ENCODE results near the gene FBLIM1. TPM values are rescaled to one million over a fixed set of nuclear protein-coding genes. Genes with fewer than 3 reads are reported as not detected.

FBLIM1 gene, protein sequence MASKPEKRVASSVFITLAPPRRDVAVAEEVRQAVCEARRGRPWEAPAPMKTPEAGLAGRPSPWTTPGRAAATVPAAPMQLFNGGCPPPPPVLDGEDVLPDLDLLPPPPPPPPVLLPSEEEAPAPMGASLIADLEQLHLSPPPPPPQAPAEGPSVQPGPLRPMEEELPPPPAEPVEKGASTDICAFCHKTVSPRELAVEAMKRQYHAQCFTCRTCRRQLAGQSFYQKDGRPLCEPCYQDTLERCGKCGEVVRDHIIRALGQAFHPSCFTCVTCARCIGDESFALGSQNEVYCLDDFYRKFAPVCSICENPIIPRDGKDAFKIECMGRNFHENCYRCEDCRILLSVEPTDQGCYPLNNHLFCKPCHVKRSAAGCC
- total RNA-seq (2022; extraction: Qiagen RNA extraction; ENCODE audit: low read depth) = 21.1 to 38.6 TPM (median 30.3 TPM) in 5 replicates

GRCh38 chr1:15758343-15758931 lies at the start of gene FBLIM1:
Gene FBLIM1, plus strand, starts transcription at chr1:15758795. Its CDS starts 6,189 bp downstream, at chr1:15764984.

DNA sequence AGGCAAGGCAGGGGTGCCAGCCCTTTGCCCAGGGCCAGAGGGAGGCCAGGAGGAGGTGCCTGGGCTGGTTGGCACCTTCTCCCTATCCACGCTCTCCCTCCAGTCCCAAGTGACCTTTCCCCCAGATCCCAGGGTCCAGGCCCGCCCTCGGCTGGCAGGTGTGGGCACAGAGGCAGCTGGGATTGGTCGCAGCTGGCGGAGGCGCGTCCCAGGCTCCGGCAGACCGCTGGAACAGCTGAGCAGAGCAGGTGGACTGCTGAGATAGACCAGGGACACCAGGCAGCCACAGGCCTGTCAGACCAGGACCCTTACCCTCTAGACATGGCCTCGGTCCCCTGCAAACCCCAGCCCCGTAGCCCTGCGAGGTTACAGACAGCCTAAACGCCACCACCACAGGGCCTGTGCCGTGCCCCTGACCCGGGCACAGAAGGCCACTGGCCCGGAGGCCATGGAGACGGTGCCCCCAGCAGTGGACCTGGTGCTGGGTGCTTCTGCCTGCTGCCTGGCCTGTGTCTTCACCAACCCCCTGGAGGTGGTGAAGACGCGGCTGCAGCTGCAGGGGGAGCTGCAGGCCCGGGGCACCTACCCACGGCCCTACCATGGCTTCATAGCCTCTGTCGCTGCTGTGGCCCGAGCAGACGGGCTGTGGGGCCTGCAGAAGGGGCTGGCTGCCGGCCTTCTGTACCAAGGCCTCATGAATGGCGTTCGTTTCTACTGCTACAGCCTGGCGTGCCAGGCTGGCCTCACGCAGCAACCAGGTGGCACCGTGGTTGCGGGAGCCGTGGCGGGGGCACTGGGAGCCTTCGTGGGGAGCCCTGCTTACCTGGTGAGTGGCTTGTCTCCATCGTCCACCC lies 22.3 kb upstream of the FBLIM1 start, which contains the start of gene SLC25A34:
TSS of gene SLC25A34 (plus strand) at position 221 of the 854 bp plus-strand sequence. CDS start at position 449, 228 bp downstream.

DNA sequence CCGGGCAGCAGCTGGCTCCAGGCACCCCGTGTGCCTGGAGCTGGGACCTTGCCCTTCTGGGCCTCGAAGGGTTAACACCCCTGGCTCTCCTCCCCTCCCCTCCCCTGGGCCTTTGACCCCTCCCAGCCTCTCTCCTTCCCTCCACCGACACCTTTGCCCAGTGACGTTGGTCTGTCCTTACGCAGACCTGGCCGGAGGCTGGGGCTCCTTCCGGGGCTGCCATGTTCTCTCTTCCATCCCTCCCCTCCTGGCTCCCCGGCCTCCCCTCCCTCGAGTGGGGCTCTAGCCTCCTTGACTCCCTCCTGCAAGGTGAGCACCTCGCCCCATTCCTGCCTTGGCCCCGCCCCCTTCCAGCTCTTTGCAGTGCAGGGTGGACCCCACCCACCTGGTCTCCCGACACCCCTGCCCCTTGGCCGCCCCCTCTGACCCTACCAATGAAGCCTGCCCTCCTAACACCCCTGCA lies 16.2 kb upstream of the FBLIM1 start, which contains the start of gene TMEM82:
TSS of gene TMEM82 (plus strand) at position 161 of the 463 bp plus-strand sequence. CDS start at position 222, 61 bp downstream.

DNA sequence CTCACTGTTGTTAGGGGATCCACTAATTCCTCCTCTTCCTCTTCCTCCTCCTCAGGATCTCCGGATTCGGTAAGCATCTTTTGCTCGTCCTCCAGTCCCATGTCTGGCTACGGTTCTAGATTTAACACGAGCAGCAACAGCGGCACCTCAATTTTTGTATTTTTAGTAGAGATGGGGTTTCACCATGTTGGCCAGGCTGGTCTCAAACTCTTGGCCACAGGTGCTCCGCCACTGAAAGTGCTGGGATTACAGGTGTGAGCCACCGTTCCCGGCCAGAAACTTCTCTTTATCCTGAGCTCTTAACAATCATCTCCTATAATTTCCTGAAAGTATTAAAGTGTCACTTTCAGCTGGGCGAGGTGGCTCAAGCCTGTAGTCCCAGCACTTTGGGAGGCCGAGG lies 49.0 kb downstream of the FBLIM1 start, which contains the start of gene UQCRHL:
TSS of gene UQCRHL (minus strand) at position 101 of the 400 bp plus-strand sequence. CDS start at position 101, 0 bp downstream.

Other genes starting within 250 kb of the FBLIM1 start
- gene CASP9, start 234.6 kb upstream of the FBLIM1 start, total RNA-seq (2022; extraction: Qiagen RNA extraction; ENCODE audit: low read depth) = 4.1 to 6.9 TPM (median 6.1 TPM) in 5 replicates
- 3.9 to 5.6 TPM (median 4.0 TPM) in 5 replicates for gene DNAJC16, start 231.9 kb upstream of the FBLIM1 start, total RNA-seq (2022; extraction: Qiagen RNA extraction; ENCODE audit: low read depth)
- 4.5 to 8.1 TPM (median 7.6 TPM) in 5 replicates for gene AGMAT, start 173.7 kb upstream of the FBLIM1 start, total RNA-seq (2022; extraction: Qiagen RNA extraction; ENCODE audit: low read depth)
- 6.5 to 10.5 TPM (median 8.6 TPM) in 5 replicates for gene DDI2, start 141.3 kb upstream of the FBLIM1 start, total RNA-seq (2022; extraction: Qiagen RNA extraction; ENCODE audit: low read depth)
- 16.2 to 30.5 TPM (median 26.7 TPM) in 5 replicates for gene PLEKHM2, start 74.5 kb upstream of the FBLIM1 start, total RNA-seq (2022; extraction: Qiagen RNA extraction; ENCODE audit: low read depth)
- gene SLC25A34, start 22.5 kb upstream of the FBLIM1 start, total RNA-seq (2022; extraction: Qiagen RNA extraction; ENCODE audit: low read depth) = 0.12 to 0.48 TPM (median 0.28 TPM) in 5 replicates
- not detected in 5 replicates for gene TMEM82, start 16.3 kb upstream of the FBLIM1 start, total RNA-seq (2022; extraction: Qiagen RNA extraction; ENCODE audit: low read depth)
- gene UQCRHL, start 48.9 kb downstream of the FBLIM1 start, total RNA-seq (2022; extraction: Qiagen RNA extraction; ENCODE audit: low read depth) = 6.1 to 15.5 TPM (median 7.8 TPM) in 5 replicates
- 34.9 to 48.0 TPM (median 44.8 TPM) in 5 replicates for gene SPEN, start 88.9 kb downstream of the FBLIM1 start, total RNA-seq (2022; extraction: Qiagen RNA extraction; ENCODE audit: low read depth)
- gene ZBTB17, start 217.3 kb downstream of the FBLIM1 start, total RNA-seq (2022; extraction: Qiagen RNA extraction; ENCODE audit: low read depth) = 7.7 to 17.9 TPM (median 14.7 TPM) in 5 replicates
- 0.05 TPM in 1 of 5 replicates, not detected in the others for gene SRARP, start 245.4 kb downstream of the FBLIM1 start, total RNA-seq (2022; extraction: Qiagen RNA extraction; ENCODE audit: low read depth)